Activated T-cell treated with anti-CD3 and anti-CD28 coated beads, Interleukin-2, amount 50 U/mL, for 24 hours (primary cell): ENCODE measurements around the gene PHKB.
"Not testable (repeated sequence)": the region's sequence is repeated elsewhere in the genome, so short reads cannot be mapped to it uniquely, and the experiment has no call there.

Experiments used
- DNase-seq: peaks from one replicate; pipeline ENCODE4 v3.0.0-alpha.2; 2020
- H3K27ac Mint-ChIP-seq: 2 replicates; pipeline ENCODE4 v1.8.0; 2020; ENCODE audit warnings: mild to moderate bottlenecking, mixed read lengths
- H3K27me3 Mint-ChIP-seq: 2 replicates; pipeline ENCODE4 v1.8.0; 2020; ENCODE audit warnings: mixed read lengths
- H3K36me3 Mint-ChIP-seq: 2 replicates; pipeline ENCODE4 v1.8.0; 2020; ENCODE audit warnings: low read depth, mixed read lengths
- H3K4me1 Mint-ChIP-seq: 2 replicates; pipeline ENCODE4 v1.8.0; 2020; ENCODE audit warnings: low read depth, mixed read lengths
- H3K4me3 Mint-ChIP-seq: 2 replicates; pipeline ENCODE4 v1.8.0; 2020; ENCODE audit warnings: mild to moderate bottlenecking, moderate library complexity, mixed read lengths
- H3K9me3 Mint-ChIP-seq: 2 replicates; pipeline ENCODE4 v1.8.0; 2020; ENCODE audit warnings: mixed read lengths

Gene PHKB

GRCh38 chr16:47511882-47512281 is 50.8 kb downstream of the PHKB start:
- Mint-ChIP-seq H3K36me3 (peaks cover 71% of the 10 kb centered on the region), H3K27me3 (no peaks in the 10 kb centered on the region), H3K4me3 (no peak overlapping the region), H3K4me1 (peaks cover 2% of the 10 kb centered on the region), H3K27ac (no peak overlapping the region), H3K9me3 (no peaks in the 10 kb centered on the region)
- DNase-seq = no peak

DNA sequence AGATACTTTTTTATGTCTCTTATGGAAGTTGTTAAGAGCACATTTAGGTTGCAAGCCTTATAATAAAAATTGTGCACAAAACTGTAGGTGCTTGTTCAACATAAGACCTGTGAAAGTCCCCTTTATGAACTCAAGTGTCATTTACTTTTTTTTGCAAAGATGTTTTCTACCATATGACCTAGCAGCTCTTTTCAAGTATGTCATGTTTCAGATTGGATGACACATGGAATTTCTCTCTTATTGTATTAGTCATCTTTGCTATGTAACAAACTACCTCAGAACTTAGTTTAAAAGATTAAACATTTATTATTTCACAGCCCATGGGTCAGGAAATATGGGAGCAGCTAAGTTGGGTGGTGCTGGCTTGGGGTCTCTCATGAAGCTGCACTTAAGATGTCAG is 57.9 kb downstream of the PHKB start:
- no peak for DNase-seq
- Mint-ChIP-seq H3K36me3 (peaks cover 72% of the 10 kb centered on the region), H3K9me3 (no peaks in the 10 kb centered on the region), H3K27ac (peak overlapping the region; percentile 11), H3K4me1 (peaks cover 19% of the 10 kb centered on the region), H3K27me3 (no peaks in the 10 kb centered on the region), H3K4me3 (no peak overlapping the region)

DNA sequence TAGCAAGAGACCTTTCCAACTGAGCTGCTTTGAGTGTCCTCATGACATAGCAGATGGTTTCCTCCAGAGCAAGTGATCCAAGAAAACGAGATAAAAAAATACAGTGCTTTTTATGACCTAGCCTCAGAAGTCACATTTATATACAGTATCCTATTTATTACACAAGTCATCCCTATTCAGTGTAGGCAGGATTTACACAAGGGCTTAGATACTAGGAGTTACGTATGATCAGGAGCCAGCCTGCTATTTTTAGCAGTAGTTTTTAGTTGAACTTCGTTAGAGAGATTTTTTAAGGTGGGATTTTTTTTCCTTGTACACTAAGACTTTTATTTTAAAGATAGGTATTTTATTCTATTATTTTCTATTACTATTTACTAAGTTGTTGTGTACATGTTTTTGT is 58.4 kb downstream of the PHKB start:
- peaks cover 19% of the 10 kb centered on the region for H3K4me1 Mint-ChIP-seq
- H3K9me3 Mint-ChIP-seq = no peaks in the 10 kb centered on the region
- peak overlapping the region; percentile 11 for H3K27ac Mint-ChIP-seq
- no peak for DNase-seq
- no peaks in the 10 kb centered on the region for H3K27me3 Mint-ChIP-seq
- peaks cover 74% of the 10 kb centered on the region for H3K36me3 Mint-ChIP-seq
- H3K4me3 Mint-ChIP-seq = no peak overlapping the region

DNA sequence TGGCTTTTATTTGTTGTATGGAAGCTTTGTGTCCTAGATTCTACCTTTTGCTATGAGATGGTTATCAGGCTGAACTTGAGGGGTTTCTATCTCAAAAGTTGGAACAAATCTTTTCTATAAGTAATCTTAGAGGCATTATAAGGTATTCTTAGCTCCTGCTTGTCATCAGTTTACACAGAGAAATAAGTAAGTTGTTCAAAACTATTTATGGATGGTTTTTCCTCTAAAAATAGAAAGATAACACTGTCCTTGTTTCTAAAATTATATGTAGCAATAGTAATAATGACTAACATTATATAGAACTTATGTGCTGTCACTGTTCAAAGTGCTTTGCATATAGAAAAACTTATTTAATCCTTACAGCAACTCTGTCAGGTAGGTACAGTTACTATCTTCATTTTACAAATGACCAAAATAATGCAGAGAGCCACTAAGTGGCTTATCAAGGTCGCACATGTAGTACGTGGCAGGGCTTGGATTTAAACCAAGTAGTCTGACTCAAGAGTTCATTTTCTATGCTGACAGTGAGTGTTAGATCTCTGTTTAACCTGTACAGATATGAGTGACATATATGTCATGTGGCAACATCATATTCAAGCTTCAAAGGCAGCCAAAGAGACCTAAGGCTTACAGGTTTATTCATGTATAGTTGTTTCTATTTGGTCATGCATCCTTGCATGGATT is 59.0 kb downstream of the PHKB start:
- Mint-ChIP-seq H3K4me1 (peaks cover 19% of the 10 kb centered on the region), H3K36me3 (peaks cover 70% of the 10 kb centered on the region), H3K27ac (no peak overlapping the region), H3K4me3 (no peak overlapping the region), H3K9me3 (no peaks in the 10 kb centered on the region), H3K27me3 (no peaks in the 10 kb centered on the region)
- DNase-seq = no peak

DNA sequence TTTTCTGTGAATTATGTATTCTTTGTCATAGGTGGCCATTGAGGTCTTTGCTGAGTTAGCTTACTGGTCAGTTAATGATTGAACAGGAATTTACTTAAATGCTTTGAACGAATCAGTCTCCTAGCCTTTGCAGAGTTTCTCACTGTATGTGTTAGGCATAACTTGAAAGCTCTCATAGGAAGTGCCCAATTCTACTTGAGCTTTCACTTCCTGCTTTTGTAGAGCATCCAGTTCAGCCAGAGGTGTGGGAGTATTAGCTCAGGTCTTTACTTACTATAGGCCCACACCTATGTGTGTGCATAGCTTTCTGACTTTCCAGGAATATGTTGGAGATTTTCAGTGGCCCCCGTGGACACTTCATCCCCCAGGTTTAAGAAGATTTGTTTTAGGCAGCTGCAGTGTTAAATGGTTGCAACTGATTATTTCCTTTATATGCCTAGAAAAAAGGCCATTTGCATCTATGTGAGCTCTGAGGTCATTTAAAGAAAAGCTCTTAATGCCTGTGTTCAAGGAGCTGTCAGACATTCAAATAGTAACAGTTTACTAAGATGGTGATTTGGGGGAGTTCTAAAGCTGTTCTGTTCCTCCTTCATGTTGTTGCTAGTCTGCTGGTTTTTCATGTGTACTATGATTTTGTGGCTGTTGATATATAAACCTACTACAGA is 62.3 kb downstream of the PHKB start:
- no peak overlapping the region for H3K4me3 Mint-ChIP-seq
- H3K4me1 Mint-ChIP-seq = peaks cover 19% of the 10 kb centered on the region
- H3K9me3 Mint-ChIP-seq = no peaks in the 10 kb centered on the region
- H3K27me3 Mint-ChIP-seq = no peaks in the 10 kb centered on the region
- H3K36me3 Mint-ChIP-seq = peaks cover 63% of the 10 kb centered on the region
- H3K27ac Mint-ChIP-seq = no peak overlapping the region
- no peak for DNase-seq

DNA sequence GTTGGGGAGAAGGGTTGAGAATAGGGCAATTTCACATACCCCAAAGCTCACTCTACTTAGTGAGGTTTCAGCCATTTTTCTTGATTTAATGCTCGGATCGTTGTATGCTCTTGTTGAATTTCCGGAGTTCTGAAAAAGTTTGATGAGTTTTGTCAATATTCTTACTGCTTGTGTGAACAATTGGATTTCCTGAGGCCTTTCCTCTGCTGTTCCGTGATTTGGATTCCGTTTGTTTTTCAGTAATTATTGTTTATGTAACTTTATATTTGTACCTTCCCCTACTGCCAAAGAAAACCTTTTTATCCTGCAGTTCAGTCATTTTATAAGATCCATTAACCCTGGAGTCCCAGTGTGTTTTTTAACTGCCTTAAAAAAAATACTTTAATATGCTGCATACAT is 62.9 kb downstream of the PHKB start:
- Mint-ChIP-seq H3K36me3 (peaks cover 65% of the 10 kb centered on the region), H3K9me3 (no peaks in the 10 kb centered on the region), H3K27me3 (no peaks in the 10 kb centered on the region), H3K27ac (no peak overlapping the region), H3K4me1 (peaks cover 17% of the 10 kb centered on the region), H3K4me3 (no peak overlapping the region)
- no peak for DNase-seq

GRCh38 chr16:47528431-47528830 is 67.3 kb downstream of the PHKB start:
- H3K4me1 Mint-ChIP-seq = peaks cover 3% of the 10 kb centered on the region
- peaks cover 69% of the 10 kb centered on the region for H3K36me3 Mint-ChIP-seq
- H3K27ac Mint-ChIP-seq = no peak overlapping the region
- H3K9me3 Mint-ChIP-seq = peaks cover 6% of the 10 kb centered on the region
- H3K27me3 Mint-ChIP-seq = no peaks in the 10 kb centered on the region
- no peak overlapping the region for H3K4me3 Mint-ChIP-seq
- no peak for DNase-seq

DNA sequence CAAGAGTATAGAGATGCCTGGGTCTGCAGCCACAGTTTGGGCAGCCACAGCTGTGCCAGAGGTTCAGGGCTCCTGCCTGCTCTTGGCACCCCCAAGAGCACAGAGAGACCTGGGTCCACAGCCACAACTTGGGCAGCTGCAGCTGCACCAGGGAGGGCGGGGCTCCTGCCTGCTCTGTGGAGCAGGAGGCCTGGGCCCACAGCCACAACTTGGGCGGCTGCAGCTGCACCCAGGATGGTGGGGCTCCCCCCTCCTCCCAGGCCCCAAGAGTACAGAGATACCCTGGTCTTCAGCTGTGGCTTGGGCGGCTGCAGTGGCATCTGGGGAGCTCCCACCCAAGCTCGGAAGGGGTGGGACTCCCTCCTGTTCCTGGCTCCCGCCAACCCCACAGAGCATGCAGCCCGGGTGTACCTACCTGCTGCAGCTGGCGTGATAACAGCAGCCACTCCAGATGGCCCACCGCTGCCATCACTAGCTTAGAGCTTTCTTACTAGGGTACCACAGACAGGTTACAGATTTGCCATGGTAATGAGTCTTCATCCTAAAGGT is 72.7 kb downstream of the PHKB start:
- Mint-ChIP-seq H3K27me3 (no peaks in the 10 kb centered on the region), H3K4me1 (peaks cover 4% of the 10 kb centered on the region), H3K27ac (no peak overlapping the region), H3K4me3 (no peak overlapping the region), H3K9me3 (peaks cover 30% of the 10 kb centered on the region), H3K36me3 (peaks cover 83% of the 10 kb centered on the region)
- no peak for DNase-seq

DNA sequence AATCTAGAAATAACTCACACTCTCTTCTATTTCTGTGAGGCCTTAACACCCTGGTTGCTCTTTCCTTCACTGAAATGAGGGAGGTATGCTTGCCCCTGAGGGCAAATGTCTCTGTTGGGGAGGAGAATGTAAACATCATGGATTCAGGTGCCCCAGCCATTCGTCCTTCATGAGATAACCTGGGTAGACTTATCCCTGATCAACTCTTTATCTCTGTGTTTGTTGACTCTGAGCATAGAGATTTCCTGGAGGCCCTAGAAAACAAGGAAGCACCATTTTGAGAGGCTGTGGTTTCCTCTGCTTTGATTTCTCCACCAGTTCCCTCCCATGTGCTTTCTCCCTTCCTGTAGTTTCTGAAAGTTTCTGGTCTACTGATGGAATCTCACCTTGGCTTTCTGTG is 77.3 kb downstream of the PHKB start:
- H3K9me3 Mint-ChIP-seq = peaks cover 41% of the 10 kb centered on the region
- H3K27ac Mint-ChIP-seq = no peak overlapping the region
- DNase-seq = no peak
- H3K4me1 Mint-ChIP-seq = peaks cover 4% of the 10 kb centered on the region
- H3K27me3 Mint-ChIP-seq = no peaks in the 10 kb centered on the region
- no peak overlapping the region for H3K4me3 Mint-ChIP-seq
- peaks cover 87% of the 10 kb centered on the region for H3K36me3 Mint-ChIP-seq

DNA sequence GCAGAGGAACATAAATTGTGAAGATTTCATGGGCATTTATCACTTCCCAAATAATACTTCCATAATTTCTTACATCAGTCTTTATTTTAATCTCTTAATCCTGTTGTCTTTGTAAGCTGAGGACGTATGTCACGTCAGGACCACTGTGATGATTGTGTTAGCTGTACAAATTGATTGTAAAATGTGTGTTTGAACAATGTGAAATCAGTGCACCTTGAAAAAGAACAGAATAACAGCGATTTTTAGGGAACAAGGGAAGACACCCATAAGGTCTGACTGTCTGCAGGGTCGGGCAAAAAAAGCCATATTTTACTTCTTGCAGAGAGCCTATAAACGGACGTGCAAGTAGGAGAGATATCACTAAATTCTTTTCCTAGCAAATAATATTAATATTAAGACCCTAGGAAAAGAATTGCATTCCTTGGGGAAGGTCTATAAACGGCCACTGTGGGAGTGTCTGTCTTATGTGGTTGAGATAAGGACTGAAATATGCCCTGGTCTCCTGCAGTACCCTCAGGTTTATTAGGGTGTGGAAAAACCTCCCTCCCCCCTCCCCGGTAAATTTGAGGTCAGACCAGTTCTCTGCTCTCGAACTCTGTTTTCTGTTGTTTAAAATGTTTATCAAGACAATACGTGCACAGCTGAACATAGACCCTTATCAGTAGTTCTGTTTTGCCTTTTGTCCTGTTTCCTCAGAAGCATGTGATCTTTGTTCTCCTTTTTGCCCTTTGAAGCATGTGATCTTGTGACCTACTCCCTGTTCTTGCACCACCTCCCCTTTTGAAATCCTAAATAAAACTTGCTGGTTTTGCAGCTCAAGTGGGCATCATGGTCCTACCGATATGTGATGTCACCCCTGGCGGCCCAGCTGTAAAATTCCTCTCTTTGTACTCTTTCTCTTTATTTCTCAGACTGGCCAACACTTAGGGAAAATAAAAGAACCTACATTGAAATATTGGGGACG is 78.9 kb downstream of the PHKB start:
- not testable (repeated sequence) for H3K4me1 Mint-ChIP-seq, H3K27me3 Mint-ChIP-seq, DNase-seq, H3K4me3 Mint-ChIP-seq, H3K27ac Mint-ChIP-seq
- H3K9me3 Mint-ChIP-seq = peaks cover 48% of the 10 kb centered on the region
- peaks cover 90% of the 10 kb centered on the region for H3K36me3 Mint-ChIP-seq

- not testable (repeated sequence) for H3K4me1 Mint-ChIP-seq, DNase-seq, H3K4me3 Mint-ChIP-seq, H3K27ac Mint-ChIP-seq, H3K27me3 Mint-ChIP-seq
- peaks cover 91% of the 10 kb centered on the region for H3K36me3 Mint-ChIP-seq
- H3K9me3 Mint-ChIP-seq = peaks cover 55% of the 10 kb centered on the region
Measured at GRCh38 chr16:47541135-47541534, 80.0 kb downstream of the PHKB start.

- not testable (repeated sequence) for H3K27me3 Mint-ChIP-seq, H3K4me3 Mint-ChIP-seq, DNase-seq, H3K4me1 Mint-ChIP-seq, H3K27ac Mint-ChIP-seq
- peaks cover 42% of the 10 kb centered on the region for H3K9me3 Mint-ChIP-seq
- peaks cover 90% of the 10 kb centered on the region for H3K36me3 Mint-ChIP-seq
Measured at GRCh38 chr16:47544255-47544654, 83.1 kb downstream of the PHKB start.

GRCh38 chr16:47551185-47551584 is 90.1 kb downstream of the PHKB start:
- H3K4me3 Mint-ChIP-seq, H3K27ac Mint-ChIP-seq, H3K4me1 Mint-ChIP-seq, H3K27me3 Mint-ChIP-seq, DNase-seq: not testable (repeated sequence)
- peaks cover 97% of the 10 kb centered on the region for H3K36me3 Mint-ChIP-seq
- peaks cover 40% of the 10 kb centered on the region for H3K9me3 Mint-ChIP-seq

DNA sequence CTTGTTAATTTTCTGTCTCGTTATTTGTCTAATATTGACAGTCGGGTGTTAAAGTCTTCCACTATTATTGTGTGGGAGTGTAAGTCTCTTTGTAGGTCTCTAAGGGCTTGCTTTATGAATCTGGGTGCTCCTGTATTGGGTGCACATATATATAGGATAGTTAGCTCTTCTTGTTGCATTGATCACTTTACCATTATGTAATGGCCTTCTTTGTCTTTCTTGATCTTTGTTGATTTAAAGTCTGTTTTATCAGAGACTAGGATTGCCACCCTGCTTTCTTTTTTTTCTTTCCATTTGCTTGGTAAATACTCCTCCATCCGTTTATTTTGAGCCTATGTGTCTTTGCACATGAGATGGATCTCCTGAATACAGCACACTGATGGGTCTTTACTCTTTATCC is 90.6 kb downstream of the PHKB start:
- H3K4me1 Mint-ChIP-seq, H3K27ac Mint-ChIP-seq, DNase-seq, H3K4me3 Mint-ChIP-seq, H3K27me3 Mint-ChIP-seq: not testable (repeated sequence)
- peaks cover 95% of the 10 kb centered on the region for H3K36me3 Mint-ChIP-seq
- H3K9me3 Mint-ChIP-seq = peaks cover 40% of the 10 kb centered on the region
